Measurements from ENCODE around the gene PRMT1.

DNA sequence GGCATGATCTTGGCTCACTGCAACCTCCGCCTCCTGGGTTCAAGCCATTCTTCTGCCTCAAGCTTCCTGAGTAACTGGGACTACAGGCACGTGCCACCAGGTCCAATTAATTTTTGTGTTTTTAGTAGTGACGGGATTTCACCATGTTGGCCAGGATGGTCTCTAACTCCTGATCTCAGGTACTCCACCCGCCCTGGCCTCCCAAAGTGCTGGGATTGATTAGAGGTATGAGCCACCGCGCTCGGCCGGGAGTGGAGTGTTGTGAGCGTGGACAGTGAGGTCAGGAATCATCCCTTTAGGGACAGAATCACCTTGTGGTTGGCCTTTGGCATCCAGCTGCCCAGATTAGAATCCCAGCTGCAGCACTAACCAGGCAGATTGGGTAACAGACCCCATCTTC, 47.4 kb upstream of the PRMT1 start:
- TF ChIP-seq HSF4 (CRISPR knock-in tag; IDR thresholded peaks at IDR 0.05; ENCODE audit: borderline replicate concordance) (no peak), CHCHD3 (CRISPR knock-in tag; IDR thresholded peaks at IDR 0.05) (no peak), RAD21 (CRISPR knock-in tag; conservative IDR thresholded peaks at IDR 0.05 in 1 of 2, IDR thresholded peaks at IDR 0.05 in 1 of 2) (no peak), ZNF274 (IDR thresholded peaks at IDR 0.05; ENCODE audit: borderline replicate concordance, low read depth, low read length) (no peak), SIX5 (IDR thresholded peaks at IDR 0.05; ENCODE audit: borderline replicate concordance in 1 of 2, insufficient read depth in 1 of 2, low read depth in 1 of 2, low read length in 2 of 2) (no peak), POLR2A (conservative IDR thresholded peaks at IDR 0.05) (no peak), ZNF217 (CRISPR knock-in tag; IDR thresholded peaks at IDR 0.05) (no peak), NUFIP1 (IDR thresholded peaks at IDR 0.05; ENCODE audit: partially characterized antibody) (no peak)
- TF ChIP-seq, protein P1, sequence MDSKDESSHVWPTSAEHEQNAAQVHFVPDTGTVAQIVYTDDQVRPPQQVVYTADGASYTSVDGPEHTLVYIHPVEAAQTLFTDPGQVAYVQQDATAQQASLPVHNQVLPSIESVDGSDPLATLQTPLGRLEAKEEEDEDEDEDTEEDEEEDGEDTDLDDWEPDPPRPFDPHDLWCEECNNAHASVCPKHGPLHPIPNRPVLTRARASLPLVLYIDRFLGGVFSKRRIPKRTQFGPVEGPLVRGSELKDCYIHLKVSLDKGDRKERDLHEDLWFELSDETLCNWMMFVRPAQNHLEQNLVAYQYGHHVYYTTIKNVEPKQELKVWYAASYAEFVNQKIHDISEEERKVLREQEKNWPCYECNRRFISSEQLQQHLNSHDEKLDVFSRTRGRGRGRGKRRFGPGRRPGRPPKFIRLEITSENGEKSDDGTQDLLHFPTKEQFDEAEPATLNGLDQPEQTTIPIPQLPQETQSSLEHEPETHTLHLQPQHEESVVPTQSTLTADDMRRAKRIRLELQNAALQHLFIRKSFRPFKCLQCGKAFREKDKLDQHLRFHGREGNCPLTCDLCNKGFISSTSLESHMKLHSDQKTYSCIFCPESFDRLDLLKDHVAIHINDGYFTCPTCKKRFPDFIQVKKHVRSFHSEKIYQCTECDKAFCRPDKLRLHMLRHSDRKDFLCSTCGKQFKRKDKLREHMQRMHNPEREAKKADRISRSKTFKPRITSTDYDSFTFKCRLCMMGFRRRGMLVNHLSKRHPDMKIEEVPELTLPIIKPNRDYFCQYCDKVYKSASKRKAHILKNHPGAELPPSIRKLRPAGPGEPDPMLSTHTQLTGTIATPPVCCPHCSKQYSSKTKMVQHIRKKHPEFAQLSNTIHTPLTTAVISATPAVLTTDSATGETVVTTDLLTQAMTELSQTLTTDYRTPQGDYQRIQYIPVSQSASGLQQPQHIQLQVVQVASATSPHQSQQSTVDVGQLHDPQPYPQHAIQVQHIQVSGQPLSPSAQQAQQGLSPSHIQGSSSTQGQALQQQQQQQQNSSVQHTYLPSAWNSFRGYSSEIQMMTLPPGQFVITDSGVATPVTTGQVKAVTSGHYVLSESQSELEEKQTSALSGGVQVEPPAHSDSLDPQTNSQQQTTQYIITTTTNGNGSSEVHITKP (IDR thresholded peaks at IDR 0.05; ENCODE audit: partially characterized antibody), result no peak
- TF ChIP-seq, protein P2, sequence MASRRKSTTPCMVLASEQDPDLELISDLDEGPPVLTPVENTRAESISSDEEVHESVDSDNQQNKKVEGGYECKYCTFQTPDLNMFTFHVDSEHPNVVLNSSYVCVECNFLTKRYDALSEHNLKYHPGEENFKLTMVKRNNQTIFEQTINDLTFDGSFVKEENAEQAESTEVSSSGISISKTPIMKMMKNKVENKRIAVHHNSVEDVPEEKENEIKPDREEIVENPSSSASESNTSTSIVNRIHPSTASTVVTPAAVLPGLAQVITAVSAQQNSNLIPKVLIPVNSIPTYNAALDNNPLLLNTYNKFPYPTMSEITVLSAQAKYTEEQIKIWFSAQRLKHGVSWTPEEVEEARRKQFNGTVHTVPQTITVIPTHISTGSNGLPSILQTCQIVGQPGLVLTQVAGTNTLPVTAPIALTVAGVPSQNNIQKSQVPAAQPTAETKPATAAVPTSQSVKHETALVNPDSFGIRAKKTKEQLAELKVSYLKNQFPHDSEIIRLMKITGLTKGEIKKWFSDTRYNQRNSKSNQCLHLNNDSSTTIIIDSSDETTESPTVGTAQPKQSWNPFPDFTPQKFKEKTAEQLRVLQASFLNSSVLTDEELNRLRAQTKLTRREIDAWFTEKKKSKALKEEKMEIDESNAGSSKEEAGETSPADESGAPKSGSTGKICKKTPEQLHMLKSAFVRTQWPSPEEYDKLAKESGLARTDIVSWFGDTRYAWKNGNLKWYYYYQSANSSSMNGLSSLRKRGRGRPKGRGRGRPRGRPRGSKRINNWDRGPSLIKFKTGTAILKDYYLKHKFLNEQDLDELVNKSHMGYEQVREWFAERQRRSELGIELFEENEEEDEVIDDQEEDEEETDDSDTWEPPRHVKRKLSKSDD (conservative IDR thresholded peaks at IDR 0.05; ENCODE audit: low read length), result no peak
- TF ChIP-seq, protein P3, sequence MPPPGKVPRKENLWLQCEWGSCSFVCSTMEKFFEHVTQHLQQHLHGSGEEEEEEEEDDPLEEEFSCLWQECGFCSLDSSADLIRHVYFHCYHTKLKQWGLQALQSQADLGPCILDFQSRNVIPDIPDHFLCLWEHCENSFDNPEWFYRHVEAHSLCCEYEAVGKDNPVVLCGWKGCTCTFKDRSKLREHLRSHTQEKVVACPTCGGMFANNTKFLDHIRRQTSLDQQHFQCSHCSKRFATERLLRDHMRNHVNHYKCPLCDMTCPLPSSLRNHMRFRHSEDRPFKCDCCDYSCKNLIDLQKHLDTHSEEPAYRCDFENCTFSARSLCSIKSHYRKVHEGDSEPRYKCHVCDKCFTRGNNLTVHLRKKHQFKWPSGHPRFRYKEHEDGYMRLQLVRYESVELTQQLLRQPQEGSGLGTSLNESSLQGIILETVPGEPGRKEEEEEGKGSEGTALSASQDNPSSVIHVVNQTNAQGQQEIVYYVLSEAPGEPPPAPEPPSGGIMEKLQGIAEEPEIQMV (tag; conservative IDR thresholded peaks at IDR 0.05; ENCODE audit: low read depth), result no peak
- TF ChIP-seq, protein P4, sequence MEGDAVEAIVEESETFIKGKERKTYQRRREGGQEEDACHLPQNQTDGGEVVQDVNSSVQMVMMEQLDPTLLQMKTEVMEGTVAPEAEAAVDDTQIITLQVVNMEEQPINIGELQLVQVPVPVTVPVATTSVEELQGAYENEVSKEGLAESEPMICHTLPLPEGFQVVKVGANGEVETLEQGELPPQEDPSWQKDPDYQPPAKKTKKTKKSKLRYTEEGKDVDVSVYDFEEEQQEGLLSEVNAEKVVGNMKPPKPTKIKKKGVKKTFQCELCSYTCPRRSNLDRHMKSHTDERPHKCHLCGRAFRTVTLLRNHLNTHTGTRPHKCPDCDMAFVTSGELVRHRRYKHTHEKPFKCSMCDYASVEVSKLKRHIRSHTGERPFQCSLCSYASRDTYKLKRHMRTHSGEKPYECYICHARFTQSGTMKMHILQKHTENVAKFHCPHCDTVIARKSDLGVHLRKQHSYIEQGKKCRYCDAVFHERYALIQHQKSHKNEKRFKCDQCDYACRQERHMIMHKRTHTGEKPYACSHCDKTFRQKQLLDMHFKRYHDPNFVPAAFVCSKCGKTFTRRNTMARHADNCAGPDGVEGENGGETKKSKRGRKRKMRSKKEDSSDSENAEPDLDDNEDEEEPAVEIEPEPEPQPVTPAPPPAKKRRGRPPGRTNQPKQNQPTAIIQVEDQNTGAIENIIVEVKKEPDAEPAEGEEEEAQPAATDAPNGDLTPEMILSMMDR (IDR thresholded peaks at IDR 0.05 in 2 of 3, conservative IDR thresholded peaks at IDR 0.05 in 1 of 3; ENCODE audit: insufficient read depth in 2 of 3, low read depth in 1 of 3, low read length in 3 of 3), result no peak
- TF ChIP-seq, protein P5, sequence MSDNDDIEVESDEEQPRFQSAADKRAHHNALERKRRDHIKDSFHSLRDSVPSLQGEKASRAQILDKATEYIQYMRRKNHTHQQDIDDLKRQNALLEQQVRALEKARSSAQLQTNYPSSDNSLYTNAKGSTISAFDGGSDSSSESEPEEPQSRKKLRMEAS (CRISPR knock-in tag; IDR thresholded peaks at IDR 0.05), result no peak
